GM23338 (cell line): ENCODE measurements around the gene GALNT16. TPM values are rescaled to one million over a fixed set of nuclear protein-coding genes. Genes with fewer than 3 reads are reported as not detected.

Source experiments
- ATAC-seq: fragments of 200-7000 bp; cut with Tn5 transposase; 3 replicates; pipeline ENCODE4 v1.9.1; 2020
- DNase-seq: peaks from one replicate; pipeline ENCODE4 v3.0.0-alpha.2; 2015; ENCODE audit warnings: low spot score
- H2AFZ ChIP-seq: fragments of 200-600 bp; sonication (generic); 2 replicates; pipeline ENCODE4 v1.8.0; 2016; ENCODE audit warnings: antibody characterized with exemption, mild to moderate bottlenecking, moderate library complexity
- H3F3A ChIP-seq: fragments of 200-600 bp; sonication (generic); replicated peaks from 2 replicates; pipeline ENCODE4 v1.8.0; 2017; ENCODE audit warnings: antibody characterized with exemption, mixed run types, low read depth
- H3K27ac ChIP-seq: fragments of 200-600 bp; sonication (generic); 2 replicates; pipeline ENCODE4 v1.6.1; 2016; ENCODE audit warnings: low read depth
- H3K27me3 ChIP-seq: fragments of 200-600 bp; sonication (generic); 2 replicates; pipeline ENCODE4 v1.8.0; 2016; ENCODE audit warnings: mild to moderate bottlenecking, mixed run types, moderate library complexity; ENCODE audit not compliant: insufficient read depth
- H3K36me3 ChIP-seq: fragments of 200-600 bp; sonication (generic); 2 replicates; pipeline ENCODE4 v1.8.0; 2016; ENCODE audit warnings: mild to moderate bottlenecking; ENCODE audit not compliant: insufficient read depth
- H3K4me1 ChIP-seq: fragments of 200-600 bp; sonication (generic); 2 replicates; pipeline ENCODE4 v1.8.0; 2016; ENCODE audit warnings: mild to moderate bottlenecking, moderate library complexity; ENCODE audit not compliant: insufficient read depth
- H3K4me2 ChIP-seq: fragments of 200-600 bp; sonication (generic); 2 replicates; pipeline ENCODE4 v1.7.1; 2017; ENCODE audit warnings: mixed run types
- H3K4me3 ChIP-seq: fragments of 200-600 bp; sonication (generic); 2 replicates; pipeline ENCODE4 v1.6.1; 2016; ENCODE audit warnings: mixed run types
- H3K79me2 ChIP-seq: fragments of 200-600 bp; sonication (generic); replicated peaks from 2 replicates; pipeline ENCODE4 v1.8.0; 2017; ENCODE audit warnings: mild to moderate bottlenecking; ENCODE audit not compliant: insufficient read depth
- H3K9me2 ChIP-seq: fragments of 200-600 bp; sonication (generic); 2 replicates; pipeline ENCODE4 v1.8.0; 2017; ENCODE audit not compliant: insufficient read depth
- H4K20me1 ChIP-seq: fragments of 200-600 bp; sonication (generic); replicated peaks from 2 replicates; pipeline ENCODE4 v1.8.0; 2017; ENCODE audit warnings: mild to moderate bottlenecking; ENCODE audit not compliant: insufficient read depth
- H3K27ac Mint-ChIP-seq: 2 replicates; pipeline ENCODE4 v1.8.0; 2020; ENCODE audit warnings: inconsistent platforms, mild to moderate bottlenecking, moderate library complexity, mixed read lengths
- H3K27me3 Mint-ChIP-seq: 3 replicates; pipeline ENCODE4 v1.8.0; 2022; ENCODE audit warnings: low read depth, mild to moderate bottlenecking, moderate library complexity, mixed read lengths, inconsistent platforms; ENCODE audit not compliant: insufficient read depth, poor library complexity
- H3K36me3 Mint-ChIP-seq: 3 replicates; pipeline ENCODE4 v1.8.0; 2021; ENCODE audit warnings: low read depth, mild to moderate bottlenecking, inconsistent platforms, moderate library complexity, mixed read lengths
- H3K4me1 Mint-ChIP-seq: 3 replicates; pipeline ENCODE4 v1.8.0; 2020; ENCODE audit warnings: mild to moderate bottlenecking, inconsistent platforms, mixed read lengths
- H3K4me3 Mint-ChIP-seq: 3 replicates; pipeline ENCODE4 v1.8.0; 2021; ENCODE audit warnings: moderate library complexity, mild to moderate bottlenecking, inconsistent platforms, mixed read lengths
- H3K9me3 Mint-ChIP-seq: 3 replicates; pipeline ENCODE4 v1.8.0; 2020; ENCODE audit warnings: moderate library complexity, mild to moderate bottlenecking, inconsistent platforms, mixed read lengths
- CREB1 ChIP-seq: fragments of 250-450 bp; sonication (Bioruptor Pico); IDR thresholded peaks from 2 replicates; pipeline ENCODE4 v1.5.0; 2020; ENCODE audit warnings: low read depth, mild to moderate bottlenecking, moderate library complexity
- CTCF ChIP-seq, 2 experiments: fragments of 200-600 bp in 1 of 2; sonication (generic) in 1 of 2; conservative IDR thresholded peaks; 2 replicates each; pipeline versions ENCODE4 v1.5.1 to v1.6.1; 2016 to 2017; ENCODE audit warnings: antibody characterized with exemption in 2 of 2, low read depth in 2 of 2, mild to moderate bottlenecking in 2 of 2, moderate library complexity in 1 of 2
- JUNB ChIP-seq: IDR thresholded peaks from one replicate; pipeline ENCODE4 v1.6.1; 2016; ENCODE audit warnings: antibody characterized with exemption; ENCODE audit not compliant: unreplicated experiment
- NANOG ChIP-seq: IDR thresholded peaks from 2 replicates; pipeline ENCODE4 v1.6.1; 2016; ENCODE audit warnings: antibody characterized with exemption, borderline replicate concordance
- POLR2AphosphoS5 ChIP-seq: IDR thresholded peaks from 2 replicates; pipeline ENCODE4 v1.6.1; 2016; ENCODE audit warnings: antibody characterized with exemption, low read depth
- REST ChIP-seq: IDR thresholded peaks from one replicate; pipeline ENCODE4 v1.6.1; 2018; ENCODE audit warnings: antibody characterized with exemption; ENCODE audit not compliant: unreplicated experiment
- STAT1 ChIP-seq: IDR thresholded peaks from one replicate; pipeline ENCODE4 v1.6.1; 2016; ENCODE audit warnings: antibody characterized with exemption; ENCODE audit not compliant: unreplicated experiment
- ZNF114 ChIP-seq: fragments of 250-450 bp; sonication (Bioruptor Pico); IDR thresholded peaks from 2 replicates; pipeline ENCODE4 v1.5.0; 2020; ENCODE audit warnings: mild to moderate bottlenecking, moderate library complexity
- ZNF331 ChIP-seq: fragments of 250-450 bp; sonication (Bioruptor Pico); IDR thresholded peaks from 2 replicates; pipeline ENCODE4 v1.5.0; 2020; ENCODE audit warnings: low read depth, mild to moderate bottlenecking, moderate library complexity
- ZNF462 ChIP-seq: fragments of 250-450 bp; sonication (Bioruptor Pico); IDR thresholded peaks from 2 replicates; pipeline ENCODE4 v1.5.0; 2020; ENCODE audit warnings: mild to moderate bottlenecking, moderate library complexity
- polyA plus RNA-seq: library from polyadenylated mRNA; unstranded; fragments of >200 nt; fragmentation: Nextera tagmentation; extraction: Ambion mirVana; gene quantifications from 2 replicates; pipeline ENCODE4 v1.2.1, GENCODE V29; 2016
- total RNA-seq: library from RNA; depleted of rRNA; stranded (reverse); fragments of >200 nt; shearing (Covaris generic); gene quantifications from 2 replicates; pipeline ENCODE4 v1.2.3, GENCODE V29; 2014

GALNT16 gene
- total and polyA plus RNA-seq, 2 experiments from 2014 or later = 1.5 to 2.9 TPM

- no peak for ATAC-seq
- no peaks in the 10 kb centered on the region for H3K36me3 ChIP-seq
- no peaks in the 10 kb centered on the region for H3K9me2 ChIP-seq
- Mint-ChIP-seq H3K4me1 (no peaks in the 10 kb centered on the region), H3K4me3 (no peak overlapping the region), H3K36me3 (no peaks in the 10 kb centered on the region), H3K27ac (no peak overlapping the region), H3K27me3 (peaks cover 4% of the 10 kb centered on the region), H3K9me3 (no peaks in the 10 kb centered on the region)
- H3K27ac ChIP-seq = no peak overlapping the region
- TF ChIP-seq ZNF331 (CRISPR knock-in tag) (no peak), POLR2AphosphoS5 (no peak), ZNF114 (CRISPR knock-in tag) (no peak), NANOG (no peak), REST (no peak), ZNF462 (CRISPR knock-in tag) (no peak), JUNB (no peak), CTCF (conservative IDR thresholded peaks at IDR 0.05; ENCODE audit: low read depth in 2 of 2) (no peak), CREB1 (CRISPR knock-in tag) (no peak), STAT1 (no peak)
- H3K79me2 ChIP-seq = no peaks in the 10 kb centered on the region
- no peaks in the 10 kb centered on the region for H3K27me3 ChIP-seq
- H4K20me1 ChIP-seq = peaks cover 6% of the 10 kb centered on the region; the same call in 1 of the 2 replicates
- no peaks in the 10 kb centered on the region for H3K4me1 ChIP-seq
- no peak overlapping the region for H3K4me2 ChIP-seq
- H3F3A ChIP-seq = no peaks in the 10 kb centered on the region
- no peak for DNase-seq
- H3K4me3 ChIP-seq = no peak overlapping the region
- H2AFZ ChIP-seq = no peak overlapping the region
Measured at GRCh38 chr14:69360438-69361108, 100.6 kb downstream of the GALNT16 start.
